ENCODE measurements around the gene LAMTOR2. TPM values are rescaled to one million over a fixed set of nuclear protein-coding genes. Genes with fewer than 3 reads are reported as not detected.

Gene LAMTOR2
- total and polyA plus RNA-seq, 9 of the 15 experiments (the other 6 are each of a cell fraction or from before 2014, with no cell fraction given), result 39.0 to 161 (median 74.6) TPM

GRCh38 chr1:156062189-156062588, 7.6 kb downstream of the LAMTOR2 start:
- intact Hi-C loops (cut with micrococcal nuclease) (no loop called here), in situ Hi-C loops (cut with MboI) (no loop called here)
- ATAC-seq (no peak), FAIRE-seq (no peak), DNase-seq (ENCODE audit: extremely low read depth in 1 of 4, low spot score in 3 of 4) (no peak)
- POLR2A ChIA-PET, result no interaction called here
- Histone ChIP-seq H3K4me2 (ENCODE audit: insufficient read depth, low read length) (no peak overlapping the region), H3K4me3 (no peak overlapping the region), H3K9me3 (replicated peaks; ENCODE audit: control insufficient read depth, insufficient read depth, low read depth, low read length) (no peaks in the 10 kb centered on the region), H3K9ac (ENCODE audit: insufficient read depth in 1 of 2, low read depth in 2 of 2, low read length in 2 of 2) (no peak overlapping the region), H3K36me3 (ENCODE audit: control insufficient read depth, insufficient read depth, low read length) (peaks cover 6% of the 10 kb centered on the region; the same call in 1 of the 3 replicates), H2AFZ (ENCODE audit: low read depth, low read length) (no peak overlapping the region), H3K79me2 (ENCODE audit: control insufficient read depth, insufficient read depth, low read length) (no peaks in the 10 kb centered on the region), H3K4me1 (replicated peaks in 1 of 2; ENCODE audit: control insufficient read depth in 2 of 2, insufficient read depth in 2 of 2, low read length in 2 of 2) (peaks cover 6 to 21% of the 10 kb centered on the region in 2 experiments; a peak in 4 of 5 replicates), H3K27me3 (ENCODE audit: control insufficient read depth in 2 of 2, insufficient read depth in 2 of 2, low read length in 2 of 2) (no peaks in the 10 kb centered on the region), H4K20me1 (replicated peaks; ENCODE audit: control insufficient read depth, insufficient read depth, low read length) (no peaks in the 10 kb centered on the region), H3K9me1 (ENCODE audit: control insufficient read depth, insufficient read depth, low read length) (no peaks in the 10 kb centered on the region), H3K27ac (ENCODE audit: extremely low read depth, low read depth, low read length) (no peak overlapping the region)
- TF ChIP-seq PHF20 (IDR thresholded peaks at IDR 0.05; ENCODE audit: partially characterized antibody), result no peak
- TF ChIP-seq HMG20B (CRISPR knock-in tag; IDR thresholded peaks at IDR 0.05), result no peak
- no peak for TF ChIP-seq ZEB2 (IDR thresholded peaks at IDR 0.05)
- no peak for TF ChIP-seq ETV6 (IDR thresholded peaks at IDR 0.05; ENCODE audit: borderline replicate concordance in 1 of 2, low read depth in 2 of 2, low read length in 1 of 2)
- TF ChIP-seq ETV6 (CRISPR knock-in tag; IDR thresholded peaks at IDR 0.05; ENCODE audit: borderline replicate concordance), result no peak
- TF ChIP-seq HDAC2 (IDR thresholded peaks at IDR 0.05), result no peak
- TF ChIP-seq, protein P1, sequence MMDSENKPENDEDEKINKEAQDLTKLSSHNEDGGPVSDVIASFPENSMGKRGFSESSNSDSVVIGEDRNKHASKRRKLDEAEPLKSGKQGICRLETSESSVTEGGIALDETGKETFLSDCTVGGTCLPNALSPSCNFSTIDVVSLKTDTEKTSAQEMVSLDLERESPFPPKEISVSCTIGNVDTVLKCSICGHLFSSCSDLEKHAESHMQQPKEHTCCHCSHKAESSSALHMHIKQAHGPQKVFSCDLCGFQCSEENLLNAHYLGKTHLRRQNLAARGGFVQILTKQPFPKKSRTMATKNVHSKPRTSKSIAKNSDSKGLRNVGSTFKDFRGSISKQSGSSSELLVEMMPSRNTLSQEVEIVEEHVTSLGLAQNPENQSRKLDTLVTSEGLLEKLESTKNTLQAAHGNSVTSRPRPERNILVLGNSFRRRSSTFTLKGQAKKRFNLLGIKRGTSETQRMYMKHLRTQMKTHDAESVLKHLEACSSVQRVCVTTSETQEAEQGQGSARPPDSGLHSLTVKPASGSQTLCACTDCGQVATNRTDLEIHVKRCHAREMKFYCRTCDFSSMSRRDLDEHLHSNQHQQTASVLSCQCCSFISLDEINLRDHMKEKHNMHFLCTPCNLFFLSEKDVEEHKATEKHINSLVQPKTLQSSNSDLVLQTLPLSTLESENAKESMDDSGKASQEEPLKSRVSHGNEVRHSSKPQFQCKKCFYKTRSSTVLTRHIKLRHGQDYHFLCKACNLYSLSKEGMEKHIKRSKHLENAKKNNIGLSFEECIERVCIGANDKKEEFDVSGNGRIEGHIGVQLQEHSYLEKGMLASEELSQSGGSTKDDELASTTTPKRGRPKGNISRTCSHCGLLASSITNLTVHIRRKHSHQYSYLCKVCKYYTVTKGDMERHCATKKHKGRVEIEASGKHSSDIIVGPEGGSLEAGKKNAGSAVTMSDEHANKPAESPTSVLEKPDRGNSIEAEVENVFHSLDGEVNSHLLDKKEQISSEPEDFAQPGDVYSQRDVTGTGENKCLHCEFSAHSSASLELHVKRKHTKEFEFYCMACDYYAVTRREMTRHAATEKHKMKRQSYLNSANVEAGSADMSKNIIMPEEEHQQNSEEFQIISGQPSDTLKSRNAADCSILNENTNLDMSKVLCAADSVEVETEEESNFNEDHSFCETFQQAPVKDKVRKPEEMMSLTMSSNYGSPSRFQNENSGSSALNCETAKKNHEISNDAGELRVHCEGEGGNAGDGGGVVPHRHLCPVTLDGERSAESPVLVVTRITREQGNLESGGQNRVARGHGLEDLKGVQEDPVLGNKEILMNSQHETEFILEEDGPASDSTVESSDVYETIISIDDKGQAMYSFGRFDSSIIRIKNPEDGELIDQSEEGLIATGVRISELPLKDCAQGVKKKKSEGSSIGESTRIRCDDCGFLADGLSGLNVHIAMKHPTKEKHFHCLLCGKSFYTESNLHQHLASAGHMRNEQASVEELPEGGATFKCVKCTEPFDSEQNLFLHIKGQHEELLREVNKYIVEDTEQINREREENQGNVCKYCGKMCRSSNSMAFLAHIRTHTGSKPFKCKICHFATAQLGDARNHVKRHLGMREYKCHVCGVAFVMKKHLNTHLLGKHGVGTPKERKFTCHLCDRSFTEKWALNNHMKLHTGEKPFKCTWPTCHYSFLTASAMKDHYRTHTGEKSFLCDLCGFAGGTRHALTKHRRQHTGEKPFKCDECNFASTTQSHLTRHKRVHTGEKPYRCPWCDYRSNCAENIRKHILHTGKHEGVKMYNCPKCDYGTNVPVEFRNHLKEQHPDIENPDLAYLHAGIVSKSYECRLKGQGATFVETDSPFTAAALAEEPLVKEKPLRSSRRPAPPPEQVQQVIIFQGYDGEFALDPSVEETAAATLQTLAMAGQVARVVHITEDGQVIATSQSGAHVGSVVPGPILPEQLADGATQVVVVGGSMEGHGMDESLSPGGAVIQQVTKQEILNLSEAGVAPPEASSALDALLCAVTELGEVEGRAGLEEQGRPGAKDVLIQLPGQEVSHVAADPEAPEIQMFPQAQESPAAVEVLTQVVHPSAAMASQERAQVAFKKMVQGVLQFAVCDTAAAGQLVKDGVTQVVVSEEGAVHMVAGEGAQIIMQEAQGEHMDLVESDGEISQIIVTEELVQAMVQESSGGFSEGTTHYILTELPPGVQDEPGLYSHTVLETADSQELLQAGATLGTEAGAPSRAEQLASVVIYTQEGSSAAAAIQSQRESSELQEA (IDR thresholded peaks at IDR 0.05; ENCODE audit: low read depth), result no peak
- TF ChIP-seq ZFX (CRISPR knock-in tag; IDR thresholded peaks at IDR 0.05), result no peak
- no peak for TF ChIP-seq TAF1 (IDR thresholded peaks at IDR 0.05; ENCODE audit: control insufficient read depth, extremely low read depth, insufficient read depth, low read length, severe bottlenecking)
- TF ChIP-seq ZNF253 (CRISPR knock-in tag; conservative IDR thresholded peaks at IDR 0.05), result no peak
- no peak for TF ChIP-seq CCAR2 (IDR thresholded peaks at IDR 0.05; ENCODE audit: low read depth, low read length)
- TF ChIP-seq STAG1 (CRISPR knock-in tag; IDR thresholded peaks at IDR 0.05; ENCODE audit: borderline replicate concordance), result no peak
- CTCF ChIA-PET (ENCODE audit: low intra/inter-chr PET ratio), result no interaction called here
- BruUV-seq (replicated peaks), result no TSS peak
- WGBS (ENCODE audit: insufficient coverage, low coverage, missing lambda C conversion rate), result 73% methylated on average over 2 of the region's 3 CpGs
